IMR-90 (cell line): Measurements from ENCODE around the gene HOXB8. TPM values are rescaled to one million over a fixed set of nuclear protein-coding genes. Genes with fewer than 3 reads are reported as not detected.

ENCODE experiments used
- ATAC-seq: fragments of 200-7000 bp; cut with Tn5 transposase; 2 replicates; pipeline ENCODE4 v1.9.1; 2020; ENCODE audit warnings: low read depth, mild to moderate bottlenecking, moderate library complexity
- BruUV-seq: library from RNA; stranded (reverse); fragments of 400-500 nt; replicated peaks from 2 replicates; lab custom pipeline; 2021; lab: Mats Ljungman, UMichigan
- CTCF ChIA-PET: fragments of 300-600 bp; formaldehyde crosslinking; extraction: SDS; loops from one replicate; lab custom pipeline; 2021; ENCODE audit warnings: antibody characterized with exemption; lab: Yijun Ruan, JAX
- POLR2A ChIA-PET: fragments of 300-600 bp; sonication (Branson Sonifier 250); formaldehyde crosslinking; loops from one replicate; lab custom pipeline; 2022; ENCODE audit warnings: antibody characterized with exemption; ENCODE audit not compliant: unreplicated experiment; lab: Charles Lee
- DNase-seq: peaks from one replicate; pipeline ENCODE4 v3.0.0; 2013
- H2AFZ ChIP-seq: replicated peaks from 2 replicates; pipeline ENCODE3; 2013; ENCODE audit warnings: low read length, mild to moderate bottlenecking; ENCODE audit not compliant: poor library complexity
- H2AK5ac ChIP-seq: 2 replicates; pipeline ENCODE4 v1.6.1; 2013; ENCODE audit warnings: low read depth, low read length, inconsistent platforms
- H2AK9ac ChIP-seq: replicated peaks from 2 replicates; pipeline ENCODE3; 2013; ENCODE audit warnings: mild to moderate bottlenecking, low read depth, low read length, moderate library complexity; ENCODE audit not compliant: poor library complexity
- H2BK120ac ChIP-seq: 2 replicates; pipeline ENCODE4 v1.6.1; 2013; ENCODE audit warnings: low read depth, low read length, inconsistent platforms
- H2BK15ac ChIP-seq: 3 replicates; pipeline ENCODE4 v1.6.1; 2013; ENCODE audit warnings: low read depth, low read length, inconsistent platforms
- H2BK20ac ChIP-seq: 2 replicates; pipeline ENCODE4 v1.6.1; 2013; ENCODE audit warnings: low read depth, mild to moderate bottlenecking, inconsistent platforms, low read length, moderate library complexity
- H2BK5ac ChIP-seq: 2 replicates; pipeline ENCODE4 v1.6.1; 2013; ENCODE audit warnings: mild to moderate bottlenecking, low read depth, low read length, inconsistent platforms; ENCODE audit not compliant: poor library complexity, severe bottlenecking
- H3K14ac ChIP-seq: replicated peaks from 2 replicates; pipeline ENCODE4 v1.6.1; 2013; ENCODE audit warnings: low read depth, low read length, inconsistent platforms
- H3K18ac ChIP-seq: 2 replicates; pipeline ENCODE4 v1.6.1; 2013; ENCODE audit warnings: low read depth, low read length, control low read depth
- H3K23ac ChIP-seq: 2 replicates; pipeline ENCODE4 v1.6.1; 2013; ENCODE audit warnings: low read depth, low read length, inconsistent platforms
- H3K27ac ChIP-seq: 2 replicates; pipeline ENCODE4 v1.5.1; 2013; ENCODE audit warnings: mild to moderate bottlenecking, control low read depth, low read length; ENCODE audit not compliant: insufficient read depth
- H3K27me3 ChIP-seq: 2 replicates; pipeline ENCODE4 v1.6.1; 2013; ENCODE audit warnings: low read length; ENCODE audit not compliant: control insufficient read depth, insufficient read depth
- H3K36me3 ChIP-seq: 2 replicates; pipeline ENCODE4 v1.6.1; 2013; ENCODE audit warnings: low read length, mixed read lengths; ENCODE audit not compliant: control insufficient read depth, insufficient read depth
- H3K4ac ChIP-seq: 2 replicates; pipeline ENCODE4 v1.6.1; 2013; ENCODE audit warnings: low read depth, low read length, inconsistent platforms
- H3K4me1 ChIP-seq: 2 replicates; pipeline ENCODE4 v1.6.1; 2013; ENCODE audit warnings: low read length, mixed read lengths; ENCODE audit not compliant: control insufficient read depth, insufficient read depth
- H3K4me2 ChIP-seq: 2 replicates; pipeline ENCODE4 v1.6.1; 2013; ENCODE audit warnings: low read depth, mild to moderate bottlenecking, control low read depth, low read length, moderate library complexity
- H3K4me3 ChIP-seq: 2 replicates; pipeline ENCODE4 v1.5.1; 2013; ENCODE audit warnings: low read depth, mild to moderate bottlenecking, control low read depth, low read length, moderate library complexity; ENCODE audit not compliant: insufficient read depth
- H3K56ac ChIP-seq: 2 replicates; pipeline ENCODE4 v1.6.1; 2013; ENCODE audit warnings: low read length, inconsistent platforms; ENCODE audit not compliant: insufficient read depth; ENCODE audit errors: extremely low read depth
- H3K79me1 ChIP-seq, 2 experiments: 2 replicates each; pipeline ENCODE4 v1.6.1; 2013; ENCODE audit warnings: low read length in 2 of 2, inconsistent platforms in 1 of 2, low read depth in 1 of 2
- H3K9ac ChIP-seq: 2 replicates; pipeline ENCODE4 v1.6.1; 2013; ENCODE audit warnings: low read depth, low read length, control low read depth
- H3K9me1 ChIP-seq: 2 replicates; pipeline ENCODE4 v1.6.1; 2013; ENCODE audit warnings: low read length, inconsistent platforms; ENCODE audit not compliant: insufficient read depth
- H3K9me3 ChIP-seq: 2 replicates; pipeline ENCODE4 v1.6.1; 2013; ENCODE audit warnings: low read length; ENCODE audit not compliant: control insufficient read depth, insufficient read depth
- H4K20me1 ChIP-seq: 2 replicates; pipeline ENCODE4 v1.6.1; 2013; ENCODE audit warnings: low read length, inconsistent platforms; ENCODE audit not compliant: insufficient read depth
- H4K5ac ChIP-seq: 2 replicates; pipeline ENCODE4 v1.6.1; 2013; ENCODE audit warnings: mild to moderate bottlenecking, low read depth, low read length, control low read depth
- H4K8ac ChIP-seq, 2 experiments: 2 replicates each; pipeline ENCODE4 v1.6.1; 2013; ENCODE audit warnings: low read depth in 2 of 2, low read length in 2 of 2, control low read depth in 1 of 2, inconsistent platforms in 1 of 2
- H4K91ac ChIP-seq: 2 replicates; pipeline ENCODE4 v1.6.1; 2013; ENCODE audit warnings: low read depth, low read length, inconsistent platforms; ENCODE audit not compliant: insufficient read depth
- FOS ChIP-seq: fragments of 150-350 bp; IDR thresholded peaks from 2 replicates; pipeline ENCODE4 v1.6.1; 2016; ENCODE audit warnings: low read depth, low read length
- NFE2L2 ChIP-seq: fragments of 150-350 bp; IDR thresholded peaks from 2 replicates; pipeline ENCODE4 v1.6.1; 2016; ENCODE audit warnings: low read depth, mild to moderate bottlenecking, low read length
- WGBS, 2 experiments: methylation state at CpG; one replicate each; pipeline versions ENCODE4 v1.1.5 to v1.1.7; 2013; ENCODE audit warnings: missing lambda C conversion rate in 2 of 2; ENCODE audit not compliant: insufficient read length in 1 of 2; ENCODE audit errors: extremely low coverage in 2 of 2; 5-methylcytosine and 5-hydroxymethylcytosine counted together
- dilution Hi-C: fragments of 300-500 bp; cut with HindIII; formaldehyde crosslinking; loops from one replicate; pipeline ENCODE4 v1.14.3; 2018; ENCODE audit warnings: low sequenced_read_pairs; ENCODE audit not compliant: unreplicated experiment
- in situ Hi-C: fragments of 300-500 bp; cut with MboI; formaldehyde crosslinking; loops from 3 replicates; pipeline ENCODE4 v1.14.3; 2019; ENCODE audit warnings: low sequenced_read_pairs, inconsistent platforms, mixed read lengths
- intact Hi-C: fragments of 100-400 bp; cut with micrococcal nuclease; formaldehyde crosslinking; loops from 2 replicates; pipeline ENCODE4 v1.10.0; 2022
- polyA plus RNA-seq, 3 experiments: library from polyadenylated mRNA; depleted of rRNA; stranded (reverse); fragments of >200 nt; gene quantifications; 2 replicates each; pipeline ENCODE4 v1.2.3, GENCODE V29; 2012; ENCODE audit warnings: low replicate concordance in 1 of 3
- total RNA-seq: library from RNA; depleted of rRNA; stranded (reverse); fragments of >200 nt; gene quantifications from 2 replicates; pipeline ENCODE4 v1.2.3, GENCODE V29; 2012
- TF ChIP-seq, protein P1 (sequence below): conservative IDR thresholded peaks from 2 replicates; pipeline ENCODE4 v1.5.1; 2012; ENCODE audit warnings: mild to moderate bottlenecking, low read depth, low read length, improper control_type of control experiment

The HOXB8 gene
- total and polyA plus RNA-seq, 2 of the 4 experiments (the other 2 are of a cell fraction), result 0.54 to 5.3 TPM

DNA sequence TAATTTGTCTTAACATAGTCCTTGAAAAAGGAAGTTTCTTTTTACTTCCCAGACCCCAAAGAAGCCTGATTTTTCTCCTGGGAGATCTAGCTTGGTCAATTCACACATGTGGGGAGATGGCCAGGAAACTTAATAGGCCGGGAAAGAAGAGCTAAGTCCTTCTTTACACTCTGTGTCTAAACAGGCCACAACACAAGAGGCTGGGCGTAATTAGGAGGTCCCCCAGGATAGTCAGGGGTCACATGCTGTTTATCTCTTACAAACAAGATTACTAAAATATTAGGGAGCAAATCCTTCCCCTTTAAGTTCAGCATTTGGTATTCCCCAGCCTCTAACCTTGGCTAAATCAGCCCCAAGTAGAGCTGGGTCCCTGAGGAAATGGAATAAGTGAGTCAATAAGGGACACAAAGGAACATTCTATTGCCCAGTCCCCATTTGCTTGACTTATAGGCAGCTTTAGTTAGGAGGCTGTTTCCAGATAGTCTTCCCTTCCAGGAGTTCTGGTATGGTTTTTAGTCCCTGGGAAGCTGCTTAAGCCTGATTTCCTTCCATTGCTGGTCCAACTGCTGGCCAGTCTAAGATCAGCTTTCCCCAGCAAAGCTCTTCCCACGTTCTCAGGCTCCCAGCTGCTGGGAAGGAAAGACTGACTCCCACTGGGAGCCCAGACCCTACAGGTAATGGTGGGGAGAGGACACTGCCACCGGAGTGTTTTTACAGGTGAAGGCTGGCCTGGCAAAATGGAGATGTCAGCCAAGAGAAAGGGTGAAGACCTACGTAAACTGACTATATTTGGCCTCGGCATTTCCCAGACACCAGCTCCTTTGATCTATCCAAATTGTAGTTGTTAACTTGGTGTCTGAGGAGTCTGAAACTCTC, 25.1 kb upstream of the HOXB8 start:
- H2BK120ac ChIP-seq, result no peak overlapping the region
- in situ Hi-C loops, result loop anchor here (10.0 kb wide), 1 partner anchor 65 kb away; no protein-coding TSS in a partner anchor
- H3K18ac ChIP-seq, result no peak overlapping the region
- H2BK20ac ChIP-seq, result no peak overlapping the region
- no peak overlapping the region for H2AK9ac ChIP-seq
- peaks cover 11% of the 10 kb centered on the region for H3K9me3 ChIP-seq
- H3K27ac ChIP-seq, result no peak overlapping the region
- H3K23ac ChIP-seq, result no peak overlapping the region
- BruUV-seq, result no TSS peak
- dilution Hi-C loops, result no loop called here
- H2AK5ac ChIP-seq, result no peak overlapping the region
- no peak overlapping the region for H3K4me3 ChIP-seq
- no peak overlapping the region for H3K56ac ChIP-seq
- H4K8ac ChIP-seq, result no peak overlapping the region
- H4K5ac ChIP-seq, result no peak overlapping the region
- no peaks in the 10 kb centered on the region for H3K36me3 ChIP-seq
- no peak overlapping the region for H3K9ac ChIP-seq
- H3K4me2 ChIP-seq, result no peak overlapping the region
- ATAC-seq (no peak), DNase-seq (no peak)
- H4K91ac ChIP-seq, result no peak overlapping the region
- no peaks in the 10 kb centered on the region for H3K9me1 ChIP-seq
- no peak overlapping the region for H3K4ac ChIP-seq
- ChIA-PET POLR2A (no interaction called here), CTCF (interaction anchor here (0.7 kb wide), 1 partner anchor 31 kb away, joined by 3 read pairs; no protein-coding TSS in a partner anchor)
- TF ChIP-seq FOS (no peak), NFE2L2 (no peak)
- TF ChIP-seq, protein P1, sequence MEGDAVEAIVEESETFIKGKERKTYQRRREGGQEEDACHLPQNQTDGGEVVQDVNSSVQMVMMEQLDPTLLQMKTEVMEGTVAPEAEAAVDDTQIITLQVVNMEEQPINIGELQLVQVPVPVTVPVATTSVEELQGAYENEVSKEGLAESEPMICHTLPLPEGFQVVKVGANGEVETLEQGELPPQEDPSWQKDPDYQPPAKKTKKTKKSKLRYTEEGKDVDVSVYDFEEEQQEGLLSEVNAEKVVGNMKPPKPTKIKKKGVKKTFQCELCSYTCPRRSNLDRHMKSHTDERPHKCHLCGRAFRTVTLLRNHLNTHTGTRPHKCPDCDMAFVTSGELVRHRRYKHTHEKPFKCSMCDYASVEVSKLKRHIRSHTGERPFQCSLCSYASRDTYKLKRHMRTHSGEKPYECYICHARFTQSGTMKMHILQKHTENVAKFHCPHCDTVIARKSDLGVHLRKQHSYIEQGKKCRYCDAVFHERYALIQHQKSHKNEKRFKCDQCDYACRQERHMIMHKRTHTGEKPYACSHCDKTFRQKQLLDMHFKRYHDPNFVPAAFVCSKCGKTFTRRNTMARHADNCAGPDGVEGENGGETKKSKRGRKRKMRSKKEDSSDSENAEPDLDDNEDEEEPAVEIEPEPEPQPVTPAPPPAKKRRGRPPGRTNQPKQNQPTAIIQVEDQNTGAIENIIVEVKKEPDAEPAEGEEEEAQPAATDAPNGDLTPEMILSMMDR, result no peak
- peaks cover 99% of the 10 kb centered on the region for H3K27me3 ChIP-seq
- no peak overlapping the region for H3K14ac ChIP-seq
- no peaks in the 10 kb centered on the region for H3K4me1 ChIP-seq
- no peak overlapping the region for H2BK15ac ChIP-seq
- no peak overlapping the region for H2BK5ac ChIP-seq
- H3K79me1 ChIP-seq, result no peaks in the 10 kb centered on the region
- WGBS, 2 experiments, result no CpG with 5 or more reads among the region's 6 CpGs
- intact Hi-C loops, result no loop called here
- no peaks in the 10 kb centered on the region for H4K20me1 ChIP-seq
- H2AFZ ChIP-seq, result no peak overlapping the region
